Thyroid gland (tissue), 4 donors: ENCODE measurements around the gene DNAAF5. TPM values are rescaled to one million over a fixed set of nuclear protein-coding genes. Genes with fewer than 3 reads are reported as not detected.

ENCODE experiments used
- DNase-seq, 2 donors: peaks; one replicate each; pipeline ENCODE4 v3.0.0-alpha.2; 2019
- H3K27ac ChIP-seq, 3 donors: fragments of 200-600 bp; sonication (generic); 1 replicate in 2 of 3; 2 replicates in 1 of 3; pipeline ENCODE4 v1.5.1; 2016 to 2019; ENCODE audit warnings: mild to moderate bottlenecking in 1 of 3, moderate library complexity in 1 of 3
- H3K27me3 ChIP-seq: fragments of 200-600 bp; sonication (generic); one replicate; pipeline ENCODE4 v1.5.1; 2019
- H3K36me3 ChIP-seq, 2 donors: fragments of 200-600 bp; sonication (generic); one replicate each; pipeline ENCODE4 v1.5.1; 2016 to 2019
- H3K4me1 ChIP-seq, 2 donors: fragments of 200-600 bp; sonication (generic); one replicate each; pipeline ENCODE4 v1.5.1; 2017 to 2019
- H3K4me3 ChIP-seq, 3 donors: fragments of 200-600 bp; sonication (generic); replicated peaks in 1 of 3; 1 replicate in 2 of 3; 2 replicates in 1 of 3; pipeline ENCODE4 v1.5.1; 2016; ENCODE audit warnings: mild to moderate bottlenecking in 1 of 3
- H3K9me3 ChIP-seq: fragments of 200-600 bp; sonication (generic); one replicate; pipeline ENCODE4 v1.5.1; 2017
- POLR2A ChIP-seq, 2 donors: fragments of 450-650 bp; IDR thresholded peaks; one replicate each; pipeline ENCODE4 v1.6.1; 2017; ENCODE audit warnings: antibody characterized with exemption in 2 of 2, mild to moderate bottlenecking in 2 of 2, moderate library complexity in 1 of 2
- WGBS, 2 donors: methylation state at CpG; one replicate each; pipeline ENCODE4 v1.1.5; 2017; 5-methylcytosine and 5-hydroxymethylcytosine counted together
- intact Hi-C: fragments of 100-400 bp; cut with DNase I; formaldehyde crosslinking; loops from one replicate; pipeline ENCODE4 v1.15.1; 2023
- total RNA-seq, 4 donors: library from RNA; depleted of rRNA; stranded (reverse); fragments of >200 nt; gene quantifications; one replicate each; pipeline ENCODE4 v1.2.3, GENCODE V29; 2016
- TF ChIP-seq, protein P1 (sequence below), 6 experiments: fragments of 200-600 bp in 3 of 6; fragments of 450-650 bp in 3 of 6; sonication (generic) in 3 of 6; IDR thresholded peaks; one replicate each; pipeline ENCODE4 v1.5.1; 2016 to 2019; ENCODE audit warnings: antibody characterized with exemption in 6 of 6, mild to moderate bottlenecking in 2 of 6, inconsistent platforms in 1 of 6, moderate library complexity in 1 of 6

The DNAAF5 gene
- total RNA-seq, 4 donors from 2014 or later = 20.2 to 40.7 (median 34.0) TPM

DNA sequence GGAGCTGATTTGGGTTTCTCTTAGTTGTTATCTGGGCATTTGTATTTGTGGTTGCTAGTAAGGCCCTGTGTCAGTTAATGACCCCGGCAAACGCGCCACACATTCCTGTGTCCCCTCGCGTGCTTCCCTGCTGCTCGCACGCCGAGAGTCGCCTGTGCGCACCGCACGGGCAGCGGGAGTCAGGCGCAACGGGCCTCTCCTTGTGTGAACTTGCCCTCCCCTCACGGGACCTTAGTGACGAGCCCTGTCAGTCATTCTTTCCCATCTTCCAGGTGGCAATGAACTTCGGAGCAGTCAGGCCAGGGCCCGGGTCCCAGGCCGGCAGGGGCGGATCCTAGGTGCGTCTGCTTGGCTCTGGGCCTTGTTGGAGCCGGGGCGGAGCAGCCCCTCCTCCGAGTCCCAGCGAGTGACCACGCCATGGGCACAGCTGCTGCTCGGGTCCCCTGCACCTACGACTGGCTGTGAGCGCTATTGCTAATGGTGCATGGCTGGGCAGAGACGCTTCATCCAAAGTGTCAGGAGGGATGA is 13.0 kb downstream of the DNAAF5 start:
- Histone ChIP-seq H3K27ac (no peak overlapping the region), H3K4me1 (peaks cover 0 to 3% of the 10 kb centered on the region in 2 donors), H3K36me3 (peaks cover 6 to 22% of the 10 kb centered on the region in 2 donors), H3K4me3 (no peak overlapping the region), H3K27me3 (no peaks in the 10 kb centered on the region), H3K9me3 (no peaks in the 10 kb centered on the region)
- no peak for TF ChIP-seq POLR2A (IDR thresholded peaks at IDR 0.05)
- TF ChIP-seq, protein P1, sequence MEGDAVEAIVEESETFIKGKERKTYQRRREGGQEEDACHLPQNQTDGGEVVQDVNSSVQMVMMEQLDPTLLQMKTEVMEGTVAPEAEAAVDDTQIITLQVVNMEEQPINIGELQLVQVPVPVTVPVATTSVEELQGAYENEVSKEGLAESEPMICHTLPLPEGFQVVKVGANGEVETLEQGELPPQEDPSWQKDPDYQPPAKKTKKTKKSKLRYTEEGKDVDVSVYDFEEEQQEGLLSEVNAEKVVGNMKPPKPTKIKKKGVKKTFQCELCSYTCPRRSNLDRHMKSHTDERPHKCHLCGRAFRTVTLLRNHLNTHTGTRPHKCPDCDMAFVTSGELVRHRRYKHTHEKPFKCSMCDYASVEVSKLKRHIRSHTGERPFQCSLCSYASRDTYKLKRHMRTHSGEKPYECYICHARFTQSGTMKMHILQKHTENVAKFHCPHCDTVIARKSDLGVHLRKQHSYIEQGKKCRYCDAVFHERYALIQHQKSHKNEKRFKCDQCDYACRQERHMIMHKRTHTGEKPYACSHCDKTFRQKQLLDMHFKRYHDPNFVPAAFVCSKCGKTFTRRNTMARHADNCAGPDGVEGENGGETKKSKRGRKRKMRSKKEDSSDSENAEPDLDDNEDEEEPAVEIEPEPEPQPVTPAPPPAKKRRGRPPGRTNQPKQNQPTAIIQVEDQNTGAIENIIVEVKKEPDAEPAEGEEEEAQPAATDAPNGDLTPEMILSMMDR (IDR thresholded peaks at IDR 0.05) = no peak
- DNase-seq = no peak
- WGBS, 2 donors = 97% methylated on average over 17 to 29 of the region's 31 CpGs
- intact Hi-C loops = no loop called here

GRCh38 chr7:739983-740942 is 13.8 kb downstream of the DNAAF5 start:
- DNase-seq = no peak
- intact Hi-C loops = no loop called here
- H3K36me3 ChIP-seq = peaks cover 6 to 22% of the 10 kb centered on the region in 2 donors

DNA sequence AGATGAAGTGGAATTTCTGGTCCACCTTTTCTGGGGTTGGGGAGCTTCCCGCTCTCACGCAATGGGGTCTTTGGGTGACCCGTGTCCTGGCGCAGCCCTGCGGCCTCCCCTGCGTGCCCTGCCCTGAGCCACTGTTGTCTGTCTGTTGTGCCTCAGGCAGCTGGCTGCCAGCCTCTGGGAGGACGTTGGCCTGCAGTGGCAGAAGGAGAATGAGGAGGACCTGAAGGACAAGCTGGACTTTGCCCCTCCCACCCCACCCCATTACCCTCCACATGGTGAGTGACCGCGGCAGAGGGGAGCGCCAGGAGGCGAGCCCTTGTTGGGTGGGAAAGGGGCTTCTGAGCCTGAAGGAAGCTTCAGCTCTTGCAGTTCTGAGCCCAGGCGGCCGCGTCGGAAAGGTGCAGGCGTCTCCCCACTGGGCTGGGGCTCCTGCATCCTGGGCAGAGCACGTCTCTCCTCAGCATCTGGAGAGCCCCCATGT is 14.7 kb downstream of the DNAAF5 start:
- WGBS, 2 donors = 90 to 100% methylated on average over 2 to 3 of the region's 17 CpGs
- TF ChIP-seq, protein P1 (IDR thresholded peaks at IDR 0.05) = no peak
- no peak for TF ChIP-seq POLR2A (IDR thresholded peaks at IDR 0.05)
- Histone ChIP-seq H3K27ac (no peak overlapping the region), H3K4me3 (no peak overlapping the region), H3K9me3 (no peaks in the 10 kb centered on the region), H3K36me3 (peaks cover 6 to 26% of the 10 kb centered on the region in 2 donors), H3K27me3 (no peaks in the 10 kb centered on the region), H3K4me1 (peaks cover 0 to 3% of the 10 kb centered on the region in 2 donors)
- intact Hi-C loops = no loop called here
- no peak for DNase-seq

More at GRCh38 chr7:739983-740942, 13.8 kb downstream of the DNAAF5 start:
- Histone ChIP-seq H3K9me3 (no peaks in the 10 kb centered on the region), H3K4me1 (peaks cover 0 to 3% of the 10 kb centered on the region in 2 donors), H3K27me3 (no peaks in the 10 kb centered on the region), H3K4me3 (no peak overlapping the region), H3K27ac (no peak overlapping the region)
- WGBS, 2 donors = 94 to 96% methylated on average over 14 to 30 of the region's 46 CpGs
- TF ChIP-seq POLR2A (IDR thresholded peaks at IDR 0.05) = no peak
- TF ChIP-seq, protein P1 (IDR thresholded peaks at IDR 0.05) = no peak

- Histone ChIP-seq H3K36me3 (peaks cover 6 to 26% of the 10 kb centered on the region in 2 donors), H3K27me3 (no peaks in the 10 kb centered on the region), H3K4me3 (no peak overlapping the region), H3K9me3 (no peaks in the 10 kb centered on the region), H3K27ac (no peak overlapping the region), H3K4me1 (peaks cover 0 to 3% of the 10 kb centered on the region in 2 donors)
- TF ChIP-seq POLR2A (IDR thresholded peaks at IDR 0.05) = no peak
- TF ChIP-seq, protein P1 (IDR thresholded peaks at IDR 0.05) = no peak
- DNase-seq = no peak
- 81 to 85% methylated on average over 13 to 15 of the region's 15 CpGs for WGBS, 2 donors
- intact Hi-C loops = no loop called here
Observed at GRCh38 chr7:741850-742249, 15.4 kb downstream of the DNAAF5 start.
